K562 (cell line): ENCODE results near the gene EXD2. TPM values are rescaled to one million over a fixed set of nuclear protein-coding genes. Genes with fewer than 3 reads are reported as not detected.

ENCODE experiments used
- DACH1 ChIP-seq: fragments of 450-650 bp; IDR thresholded peaks from 2 replicates; pipeline ENCODE4 v1.6.1; 2018; ENCODE audit not compliant: partially characterized antibody
- EP400 ChIP-seq: fragments of 450-650 bp; IDR thresholded peaks from 2 replicates; pipeline ENCODE4 v1.6.1; 2017; ENCODE audit warnings: antibody characterized with exemption, mild to moderate bottlenecking, moderate library complexity
- HOXB6 ChIP-seq: fragments of 250-450 bp; sonication (Bioruptor Pico); IDR thresholded peaks from 2 replicates; pipeline ENCODE4 v1.5.1; 2022; ENCODE audit warnings: mild to moderate bottlenecking, borderline replicate concordance
- MAFG ChIP-seq: fragments of 450-650 bp; conservative IDR thresholded peaks from 2 replicates; pipeline ENCODE4 v1.6.1; 2016; ENCODE audit warnings: missing genetic modification characterization, missing compliant biosample characterization
- MYC ChIP-seq, 2 experiments: fragments of 250-450 bp in 1 of 2; sonication (Bioruptor Pico) in 1 of 2; IDR thresholded peaks; 2 replicates each; pipeline versions ENCODE4 v1.5.1 to v1.6.1; 2012 to 2021; ENCODE audit warnings: low read depth in 2 of 2, borderline replicate concordance in 1 of 2, improper control_type of control experiment in 1 of 2, low read length in 1 of 2, mild to moderate bottlenecking in 1 of 2, moderate library complexity in 1 of 2
- NFYB ChIP-seq: IDR thresholded peaks from 2 replicates; pipeline ENCODE4 v1.6.1; 2011; ENCODE audit warnings: mild to moderate bottlenecking, moderate library complexity; ENCODE audit not compliant: insufficient read length; ENCODE audit errors: extremely low read depth
- SPI1 ChIP-seq: IDR thresholded peaks from 2 replicates; pipeline ENCODE4 v1.6.1; 2011; ENCODE audit warnings: low read depth, low read length, control low read depth, borderline replicate concordance
- TEAD4 ChIP-seq, 2 experiments: sonication (generic) in 1 of 2; formaldehyde crosslinking in 1 of 2; IDR thresholded peaks; 2 replicates each; pipeline versions ENCODE4 v1.6.1 to v1.8.0; 2012 to 2022; ENCODE audit warnings: borderline replicate concordance in 1 of 2, inconsistent platforms in 1 of 2, low read length in 1 of 2, mild to moderate bottlenecking in 1 of 2, missing genetic modification reagents in 1 of 2
- TOE1 ChIP-seq, 2 experiments: fragments of 450-650 bp in 1 of 2; sonication (generic) in 1 of 2; formaldehyde crosslinking in 1 of 2; IDR thresholded peaks; 2 replicates each; pipeline versions ENCODE4 v1.7.1 to v1.8.0; 2016 to 2022; ENCODE audit warnings: borderline replicate concordance in 2 of 2, mild to moderate bottlenecking in 2 of 2, antibody characterized with exemption in 1 of 2, inconsistent platforms in 1 of 2, low read depth in 1 of 2, missing genetic modification reagents in 1 of 2, moderate library complexity in 1 of 2
- ZFPM2 ChIP-seq: fragments of 250-450 bp; sonication (Bioruptor Pico); IDR thresholded peaks from 2 replicates; pipeline ENCODE4 v1.5.1; 2022; ENCODE audit warnings: mild to moderate bottlenecking
- ZNF143 ChIP-seq: sonication (generic); formaldehyde crosslinking; IDR thresholded peaks from 2 replicates; pipeline ENCODE4 v1.9.0; 2022; ENCODE audit warnings: mild to moderate bottlenecking, missing genetic modification reagents
- ZNF232 ChIP-seq: sonication (generic); formaldehyde crosslinking; IDR thresholded peaks from 2 replicates; pipeline ENCODE4 v1.8.0; 2022; ENCODE audit warnings: mild to moderate bottlenecking, missing genetic modification reagents
- polyA plus RNA-seq, 8 experiments: library from polyadenylated mRNA; depleted of rRNA in 4 of 8; stranded (reverse) in 5 of 8; unstranded in 3 of 8; fragments of >200 nt; fragmentation: Nextera tagmentation in 2 of 8; fragmentation: Illumina TruSeq in 1 of 8; extraction: Ambion mirVana in 2 of 8; extraction: Trizol in 1 of 8; gene quantifications; 2 replicates each; pipeline versions ENCODE4 v1.2.1 to v1.2.3, GENCODE V29; 2011 to 2014; ENCODE audit warnings: inconsistent platforms in 1 of 8, missing spikeins in 1 of 8
- total RNA-seq, 7 experiments: library from RNA; depleted of rRNA in 6 of 7; stranded (reverse); fragments of >200 nt in 6 of 7; fragmentation: Illumina TruSeq in 2 of 7; extraction: Trizol in 2 of 7; gene quantifications; 2 replicates each; pipeline versions ENCODE4 v1.2.1 to v1.2.3, GENCODE V29; 2011 to 2021; ENCODE audit warnings: low replicate concordance in 1 of 7
- TF ChIP-seq, protein P1 (sequence below): fragments of 450-650 bp; IDR thresholded peaks from 2 replicates; pipeline ENCODE4 v1.6.1; 2017; ENCODE audit warnings: mild to moderate bottlenecking, moderate library complexity
- TF ChIP-seq, protein P2 (sequence below): sonication (generic); formaldehyde crosslinking; IDR thresholded peaks from 2 replicates; pipeline ENCODE4 v1.8.1; 2022; ENCODE audit warnings: missing genetic modification reagents
- TF ChIP-seq, protein P3 (sequence below): conservative IDR thresholded peaks from 2 replicates; pipeline ENCODE4 v1.6.1; 2011; ENCODE audit warnings: low read depth, mild to moderate bottlenecking, low read length; ENCODE audit not compliant: control insufficient read depth
- TF ChIP-seq, protein P4 (sequence below): sonication (generic); formaldehyde crosslinking; IDR thresholded peaks from 2 replicates; pipeline ENCODE4 v1.9.0; 2022; ENCODE audit warnings: mild to moderate bottlenecking, missing genetic modification reagents
- TF ChIP-seq, protein P5 (sequence below): fragments of 450-650 bp; IDR thresholded peaks from 2 replicates; pipeline ENCODE4 v1.6.1; 2018; ENCODE audit not compliant: partially characterized antibody

EXD2 gene
- total and polyA plus RNA-seq, 9 of the 15 experiments (the other 6 are each of a cell fraction or from before 2014, with no cell fraction given) = 1.6 to 7.5 (median 3.7) TPM

DNA sequence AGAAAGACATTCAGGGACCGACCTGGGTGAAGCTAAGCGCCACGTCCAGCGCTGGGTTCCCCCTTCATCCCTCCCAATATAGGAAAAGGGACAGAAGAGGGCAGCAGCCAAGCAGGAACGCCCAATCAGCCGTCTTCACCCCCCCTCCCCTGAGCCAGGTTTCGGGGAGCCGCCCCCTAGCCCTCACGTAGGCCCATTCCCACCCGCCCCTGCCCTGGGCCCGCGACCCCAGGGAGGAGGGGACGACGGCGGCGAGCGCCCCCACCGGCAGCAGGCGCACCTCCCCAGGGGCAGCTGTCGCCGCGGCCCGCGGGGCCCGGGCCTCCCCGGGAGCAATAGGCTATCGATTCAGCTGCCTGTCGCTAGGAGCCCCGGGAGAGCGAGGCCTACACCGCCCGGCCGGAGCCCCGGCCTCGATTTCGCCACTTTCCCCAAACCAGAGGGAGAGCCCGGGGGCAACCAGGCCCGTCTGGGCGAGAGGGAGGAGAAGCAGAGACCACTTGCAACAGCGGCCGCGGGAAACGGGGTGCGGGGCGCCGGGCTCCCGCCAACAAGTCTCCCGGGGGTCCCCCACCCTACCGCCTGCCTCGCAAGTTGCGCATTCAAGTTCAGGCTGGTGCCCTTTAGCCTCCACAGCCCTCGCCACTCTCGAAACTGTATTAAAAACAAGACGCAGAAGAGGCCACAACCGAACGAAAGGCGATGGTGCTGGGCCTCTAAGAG is 39.7 kb upstream of the EXD2 start (continued):
- TF ChIP-seq, protein P1, sequence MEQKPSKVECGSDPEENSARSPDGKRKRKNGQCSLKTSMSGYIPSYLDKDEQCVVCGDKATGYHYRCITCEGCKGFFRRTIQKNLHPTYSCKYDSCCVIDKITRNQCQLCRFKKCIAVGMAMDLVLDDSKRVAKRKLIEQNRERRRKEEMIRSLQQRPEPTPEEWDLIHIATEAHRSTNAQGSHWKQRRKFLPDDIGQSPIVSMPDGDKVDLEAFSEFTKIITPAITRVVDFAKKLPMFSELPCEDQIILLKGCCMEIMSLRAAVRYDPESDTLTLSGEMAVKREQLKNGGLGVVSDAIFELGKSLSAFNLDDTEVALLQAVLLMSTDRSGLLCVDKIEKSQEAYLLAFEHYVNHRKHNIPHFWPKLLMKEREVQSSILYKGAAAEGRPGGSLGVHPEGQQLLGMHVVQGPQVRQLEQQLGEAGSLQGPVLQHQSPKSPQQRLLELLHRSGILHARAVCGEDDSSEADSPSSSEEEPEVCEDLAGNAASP = no peak
- TF ChIP-seq, protein P2, sequence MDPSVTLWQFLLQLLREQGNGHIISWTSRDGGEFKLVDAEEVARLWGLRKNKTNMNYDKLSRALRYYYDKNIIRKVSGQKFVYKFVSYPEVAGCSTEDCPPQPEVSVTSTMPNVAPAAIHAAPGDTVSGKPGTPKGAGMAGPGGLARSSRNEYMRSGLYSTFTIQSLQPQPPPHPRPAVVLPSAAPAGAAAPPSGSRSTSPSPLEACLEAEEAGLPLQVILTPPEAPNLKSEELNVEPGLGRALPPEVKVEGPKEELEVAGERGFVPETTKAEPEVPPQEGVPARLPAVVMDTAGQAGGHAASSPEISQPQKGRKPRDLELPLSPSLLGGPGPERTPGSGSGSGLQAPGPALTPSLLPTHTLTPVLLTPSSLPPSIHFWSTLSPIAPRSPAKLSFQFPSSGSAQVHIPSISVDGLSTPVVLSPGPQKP (CRISPR knock-in tag) = no peak
- no peak for TF ChIP-seq SPI1
- TF ChIP-seq ZFPM2 (CRISPR knock-in tag) = no peak
- no peak for TF ChIP-seq HOXB6 (CRISPR knock-in tag)
- TF ChIP-seq MYC (IDR thresholded peaks at IDR 0.05; ENCODE audit: low read depth, low read length) = 0 out of 2 replicates have a peak, but pooled peaks have one; percentile 24
- no peak for TF ChIP-seq MYC (CRISPR knock-in tag; IDR thresholded peaks at IDR 0.05; ENCODE audit: borderline replicate concordance, low read depth)
- no peak for TF ChIP-seq TEAD4 (IDR thresholded peaks at IDR 0.05; ENCODE audit: low read length)
- TF ChIP-seq TEAD4 (CRISPR knock-in tag; IDR thresholded peaks at IDR 0.05; ENCODE audit: borderline replicate concordance) = no peak
- TF ChIP-seq, protein P3, sequence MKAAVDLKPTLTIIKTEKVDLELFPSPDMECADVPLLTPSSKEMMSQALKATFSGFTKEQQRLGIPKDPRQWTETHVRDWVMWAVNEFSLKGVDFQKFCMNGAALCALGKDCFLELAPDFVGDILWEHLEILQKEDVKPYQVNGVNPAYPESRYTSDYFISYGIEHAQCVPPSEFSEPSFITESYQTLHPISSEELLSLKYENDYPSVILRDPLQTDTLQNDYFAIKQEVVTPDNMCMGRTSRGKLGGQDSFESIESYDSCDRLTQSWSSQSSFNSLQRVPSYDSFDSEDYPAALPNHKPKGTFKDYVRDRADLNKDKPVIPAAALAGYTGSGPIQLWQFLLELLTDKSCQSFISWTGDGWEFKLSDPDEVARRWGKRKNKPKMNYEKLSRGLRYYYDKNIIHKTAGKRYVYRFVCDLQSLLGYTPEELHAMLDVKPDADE = no peak
- TF ChIP-seq, protein P4, sequence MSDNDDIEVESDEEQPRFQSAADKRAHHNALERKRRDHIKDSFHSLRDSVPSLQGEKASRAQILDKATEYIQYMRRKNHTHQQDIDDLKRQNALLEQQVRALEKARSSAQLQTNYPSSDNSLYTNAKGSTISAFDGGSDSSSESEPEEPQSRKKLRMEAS = no peak
- TF ChIP-seq ZNF143 (CRISPR knock-in tag) = no peak
- TF ChIP-seq TOE1 (IDR thresholded peaks at IDR 0.05; ENCODE audit: borderline replicate concordance) = peak; percentile 36; the same call in 1 of the 2 replicates
- TF ChIP-seq TOE1 (CRISPR knock-in tag; IDR thresholded peaks at IDR 0.05; ENCODE audit: borderline replicate concordance, low read depth) = no peak
- TF ChIP-seq, protein P5, sequence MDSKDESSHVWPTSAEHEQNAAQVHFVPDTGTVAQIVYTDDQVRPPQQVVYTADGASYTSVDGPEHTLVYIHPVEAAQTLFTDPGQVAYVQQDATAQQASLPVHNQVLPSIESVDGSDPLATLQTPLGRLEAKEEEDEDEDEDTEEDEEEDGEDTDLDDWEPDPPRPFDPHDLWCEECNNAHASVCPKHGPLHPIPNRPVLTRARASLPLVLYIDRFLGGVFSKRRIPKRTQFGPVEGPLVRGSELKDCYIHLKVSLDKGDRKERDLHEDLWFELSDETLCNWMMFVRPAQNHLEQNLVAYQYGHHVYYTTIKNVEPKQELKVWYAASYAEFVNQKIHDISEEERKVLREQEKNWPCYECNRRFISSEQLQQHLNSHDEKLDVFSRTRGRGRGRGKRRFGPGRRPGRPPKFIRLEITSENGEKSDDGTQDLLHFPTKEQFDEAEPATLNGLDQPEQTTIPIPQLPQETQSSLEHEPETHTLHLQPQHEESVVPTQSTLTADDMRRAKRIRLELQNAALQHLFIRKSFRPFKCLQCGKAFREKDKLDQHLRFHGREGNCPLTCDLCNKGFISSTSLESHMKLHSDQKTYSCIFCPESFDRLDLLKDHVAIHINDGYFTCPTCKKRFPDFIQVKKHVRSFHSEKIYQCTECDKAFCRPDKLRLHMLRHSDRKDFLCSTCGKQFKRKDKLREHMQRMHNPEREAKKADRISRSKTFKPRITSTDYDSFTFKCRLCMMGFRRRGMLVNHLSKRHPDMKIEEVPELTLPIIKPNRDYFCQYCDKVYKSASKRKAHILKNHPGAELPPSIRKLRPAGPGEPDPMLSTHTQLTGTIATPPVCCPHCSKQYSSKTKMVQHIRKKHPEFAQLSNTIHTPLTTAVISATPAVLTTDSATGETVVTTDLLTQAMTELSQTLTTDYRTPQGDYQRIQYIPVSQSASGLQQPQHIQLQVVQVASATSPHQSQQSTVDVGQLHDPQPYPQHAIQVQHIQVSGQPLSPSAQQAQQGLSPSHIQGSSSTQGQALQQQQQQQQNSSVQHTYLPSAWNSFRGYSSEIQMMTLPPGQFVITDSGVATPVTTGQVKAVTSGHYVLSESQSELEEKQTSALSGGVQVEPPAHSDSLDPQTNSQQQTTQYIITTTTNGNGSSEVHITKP = no peak
- TF ChIP-seq NFYB = no peak
- no peak for TF ChIP-seq DACH1
- no peak for TF ChIP-seq ZNF232 (CRISPR knock-in tag)
- TF ChIP-seq EP400 = peak; percentile 39; the same call in 1 of the 2 replicates
- no peak for TF ChIP-seq MAFG (tag)
